Fibroblast of the conjunctiva (primary cell): ENCODE results near the gene TAF1L.

Source experiments
- DNase-seq: peaks from one replicate; pipeline ENCODE4 v3.0.0-alpha.2; 2010; ENCODE audit warnings: low read depth

TAF1L gene

DNA sequence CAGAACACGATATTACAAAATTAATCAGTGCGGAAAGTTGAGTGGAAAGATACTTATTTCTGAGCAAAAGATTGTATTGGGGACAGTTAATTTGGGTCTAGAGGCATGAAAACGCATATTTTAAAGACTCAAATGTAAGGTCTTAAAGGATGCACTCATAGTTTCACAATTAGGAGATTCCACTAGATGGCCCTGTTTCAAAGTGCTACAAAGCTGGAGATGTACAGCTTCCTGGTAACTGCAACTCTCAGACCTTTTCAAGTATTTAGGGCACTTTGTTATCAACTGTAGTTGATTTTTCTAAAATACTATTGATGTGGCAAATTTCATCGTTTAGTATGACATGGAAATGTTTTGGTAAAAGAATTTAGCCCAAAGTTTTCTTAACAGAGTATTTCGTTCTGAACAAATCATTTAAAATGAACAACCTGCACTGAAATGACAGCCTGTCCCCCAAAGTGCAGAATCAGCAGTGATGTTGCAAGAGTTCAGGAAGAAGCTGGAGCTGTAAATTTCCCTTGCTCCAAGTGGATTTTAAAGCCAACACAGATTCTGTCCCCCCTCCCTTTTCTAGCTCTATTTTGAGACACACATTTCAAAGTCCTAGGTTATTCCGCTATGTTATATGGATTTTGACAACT, 46.3 kb downstream of the TAF1L start:
- DNase-seq, result peak; percentile 6

DNA sequence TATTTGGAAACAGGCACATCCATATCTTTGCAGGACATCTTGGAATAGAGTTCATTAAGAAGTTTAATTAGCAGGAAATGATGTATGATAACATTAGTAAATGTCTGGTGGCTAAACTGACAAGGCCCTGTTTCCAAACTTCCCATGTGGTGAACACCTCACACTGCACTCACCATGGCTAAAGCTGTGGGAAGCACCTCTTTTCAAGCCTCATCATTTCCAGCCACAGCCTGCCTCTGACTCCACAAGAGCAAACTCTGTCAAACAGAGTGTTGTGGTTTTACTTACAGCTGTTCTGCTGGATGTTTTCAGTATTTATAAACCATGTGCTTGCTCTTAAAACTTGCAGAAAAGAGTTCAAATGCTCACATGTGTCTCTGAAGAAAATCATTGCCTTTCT, 47.6 kb downstream of the TAF1L start:
- no peak for DNase-seq

DNA sequence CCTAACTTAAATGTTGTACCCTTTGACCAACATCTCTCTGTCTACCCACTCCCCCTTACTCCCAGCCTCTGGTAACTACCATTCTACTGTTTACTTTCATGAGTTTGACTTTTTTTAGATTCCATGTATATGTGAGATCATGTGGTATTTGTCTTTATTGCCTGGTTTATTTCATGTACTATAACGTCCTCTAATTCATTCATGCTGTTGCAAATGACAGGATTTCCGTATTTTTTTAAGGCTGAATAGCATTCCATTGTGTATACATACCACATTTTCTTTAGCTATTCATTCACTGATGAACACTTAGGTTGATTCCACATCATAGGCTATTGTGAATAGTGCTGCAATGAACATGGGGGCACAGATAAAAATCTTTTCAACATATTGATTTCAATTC, 50.7 kb downstream of the TAF1L start:
- no peak for DNase-seq

DNA sequence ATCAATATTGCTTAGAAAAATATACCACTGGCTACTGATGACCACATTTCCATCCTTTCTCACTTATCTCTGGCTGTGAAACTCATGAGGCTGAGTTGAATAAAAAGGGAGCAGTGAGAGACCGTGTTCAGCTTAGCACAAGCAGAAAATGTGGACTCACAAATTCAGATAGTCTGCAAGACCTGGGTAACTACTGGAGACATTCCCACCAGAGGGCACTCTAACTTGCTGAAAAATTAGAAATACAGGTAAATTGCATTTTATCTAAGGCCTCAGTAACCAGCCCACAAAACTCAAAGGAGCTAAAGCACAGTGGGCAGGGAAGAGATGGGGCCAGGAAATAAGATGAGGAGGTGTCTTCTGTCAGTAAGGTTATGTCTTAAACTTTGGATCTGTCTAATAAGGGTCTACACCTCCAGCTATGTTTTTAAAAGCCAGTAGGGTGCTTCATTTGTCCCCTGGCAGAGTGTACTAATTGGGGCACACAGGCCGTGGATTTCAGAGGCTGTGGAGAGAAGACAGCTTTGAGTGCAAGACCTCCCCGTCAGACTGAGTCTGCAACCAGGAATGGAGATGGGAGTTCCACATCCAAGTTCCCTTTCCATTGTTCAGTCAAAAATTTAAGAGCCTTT, 53.8 kb downstream of the TAF1L start:
- peak; percentile 49 for DNase-seq

DNA sequence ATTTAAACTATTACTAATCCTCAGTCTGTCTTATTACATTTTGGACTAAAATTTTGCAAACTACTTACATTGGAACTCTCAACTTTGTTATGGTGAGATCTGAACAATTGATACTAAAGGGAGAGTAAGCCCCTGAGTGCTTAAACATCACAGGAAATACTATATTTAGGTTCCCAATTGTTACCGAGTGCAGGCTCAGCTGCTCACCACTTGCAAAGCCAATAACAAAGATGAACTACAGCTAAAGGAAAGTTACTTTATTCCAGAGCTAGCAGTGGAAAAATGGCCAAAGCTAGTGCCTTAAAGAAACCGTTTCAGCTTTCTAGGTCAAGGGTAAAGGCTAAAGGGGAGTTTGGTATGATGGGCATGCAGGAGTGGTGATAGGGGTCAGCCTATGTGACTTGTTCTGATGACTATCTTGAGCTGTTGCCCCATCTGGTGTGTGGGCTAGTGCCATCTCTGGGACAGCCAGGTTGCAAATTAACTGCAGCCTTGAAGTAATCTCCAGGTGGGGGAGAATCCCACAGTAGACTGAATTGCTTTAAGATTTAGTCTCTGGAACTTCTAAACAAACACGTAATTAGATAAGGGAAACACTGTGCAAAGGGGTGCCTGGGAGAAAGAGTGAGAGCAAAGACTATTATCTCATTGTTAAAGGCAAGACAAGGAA, 54.7 kb downstream of the TAF1L start:
- no peak for DNase-seq

DNA sequence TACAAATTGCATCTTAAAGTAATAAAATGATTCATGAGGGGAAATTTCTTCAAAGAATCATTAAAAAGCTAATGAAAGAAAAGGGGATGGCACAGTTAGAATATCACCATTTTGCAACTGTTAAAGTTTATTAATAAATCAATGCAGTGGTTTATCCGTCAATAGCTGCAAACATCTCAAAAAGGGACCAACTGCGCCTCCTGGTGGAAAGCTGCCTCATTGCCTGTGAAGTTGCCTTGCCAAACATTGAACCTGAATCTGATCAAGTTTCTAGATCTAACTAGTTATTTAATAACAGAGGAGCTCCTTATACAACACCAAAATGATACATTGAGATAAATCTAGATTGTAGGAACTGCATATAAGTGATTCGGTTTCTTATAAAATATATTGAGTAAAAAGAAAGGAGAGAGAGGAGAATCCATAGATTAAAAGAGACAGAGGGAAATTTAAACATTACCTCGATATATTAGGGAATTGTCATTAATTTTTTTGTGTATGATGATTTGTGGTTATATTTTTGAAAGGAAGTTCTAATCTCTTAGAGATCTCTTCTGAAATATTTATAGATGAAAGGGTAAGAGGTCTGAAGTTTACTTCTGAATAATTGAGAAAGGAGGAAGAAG, 55.6 kb downstream of the TAF1L start:
- DNase-seq, result peak; percentile 22
